HG03521 (cell line): ENCODE data around the gene MYH13.

Experiments
- ATAC-seq: cut with Tn5 transposase; IDR thresholded peaks from one replicate; pipeline ENCODE4 v1.9.1; 2021; ENCODE audit warnings: mild to moderate bottlenecking, moderate library complexity; ENCODE audit not compliant: unreplicated experiment

Gene MYH13

GRCh38 chr17:10349403-10349802 lies 23.4 kb downstream of the MYH13 start:
- ATAC-seq, result no peak

GRCh38 chr17:10344816-10345215 lies 28.0 kb downstream of the MYH13 start:
- no peak for ATAC-seq

- no peak for ATAC-seq
Measured at GRCh38 chr17:10339051-10339450, 33.8 kb downstream of the MYH13 start.

- ATAC-seq, result no peak
Measured at GRCh38 chr17:10337976-10338375, 34.8 kb downstream of the MYH13 start.

- no peak for ATAC-seq
Measured at GRCh38 chr17:10337136-10337535, 35.7 kb downstream of the MYH13 start.

- no peak for ATAC-seq
Measured at GRCh38 chr17:10336393-10336792, 36.4 kb downstream of the MYH13 start.

- ATAC-seq, result no peak
Measured at GRCh38 chr17:10332515-10332914, 40.3 kb downstream of the MYH13 start.

GRCh38 chr17:10328971-10329923 lies 43.6 kb downstream of the MYH13 start:
- no peak for ATAC-seq

GRCh38 chr17:10328206-10328605 lies 44.6 kb downstream of the MYH13 start:
- ATAC-seq, result no peak

- ATAC-seq, result no peak
Measured at GRCh38 chr17:10327640-10328039, 45.2 kb downstream of the MYH13 start.

- no peak for ATAC-seq
Measured at GRCh38 chr17:10325031-10325695, 47.6 kb downstream of the MYH13 start.

- ATAC-seq, result no peak
Measured at GRCh38 chr17:10323812-10324610, 48.8 kb downstream of the MYH13 start.

- no peak for ATAC-seq
Measured at GRCh38 chr17:10318535-10318934, 54.3 kb downstream of the MYH13 start.

- ATAC-seq, result no peak
Measured at GRCh38 chr17:10317543-10317834, 55.3 kb downstream of the MYH13 start.

- ATAC-seq, result no peak
Measured at GRCh38 chr17:10316801-10317542, 55.8 kb downstream of the MYH13 start.

- ATAC-seq, result no peak
Measured at GRCh38 chr17:10314329-10314728, 58.5 kb downstream of the MYH13 start.

- no peak for ATAC-seq
Measured at GRCh38 chr17:10313037-10313672, 59.7 kb downstream of the MYH13 start.

- ATAC-seq, result no peak
Measured at GRCh38 chr17:10311131-10311530, 61.7 kb downstream of the MYH13 start.

GRCh38 chr17:10309003-10309974 lies 63.5 kb downstream of the MYH13 start:
- no peak for ATAC-seq
